ENCODE data around the gene KLHL14. TPM values are rescaled to one million over a fixed set of nuclear protein-coding genes. Genes with fewer than 3 reads are reported as not detected.

KLHL14 gene
- total and polyA plus RNA-seq, 2 of the 13 experiments (the other 11 are each of a cell fraction or from before 2014, with no cell fraction given), result 16.0 to 41.8 TPM

DNA sequence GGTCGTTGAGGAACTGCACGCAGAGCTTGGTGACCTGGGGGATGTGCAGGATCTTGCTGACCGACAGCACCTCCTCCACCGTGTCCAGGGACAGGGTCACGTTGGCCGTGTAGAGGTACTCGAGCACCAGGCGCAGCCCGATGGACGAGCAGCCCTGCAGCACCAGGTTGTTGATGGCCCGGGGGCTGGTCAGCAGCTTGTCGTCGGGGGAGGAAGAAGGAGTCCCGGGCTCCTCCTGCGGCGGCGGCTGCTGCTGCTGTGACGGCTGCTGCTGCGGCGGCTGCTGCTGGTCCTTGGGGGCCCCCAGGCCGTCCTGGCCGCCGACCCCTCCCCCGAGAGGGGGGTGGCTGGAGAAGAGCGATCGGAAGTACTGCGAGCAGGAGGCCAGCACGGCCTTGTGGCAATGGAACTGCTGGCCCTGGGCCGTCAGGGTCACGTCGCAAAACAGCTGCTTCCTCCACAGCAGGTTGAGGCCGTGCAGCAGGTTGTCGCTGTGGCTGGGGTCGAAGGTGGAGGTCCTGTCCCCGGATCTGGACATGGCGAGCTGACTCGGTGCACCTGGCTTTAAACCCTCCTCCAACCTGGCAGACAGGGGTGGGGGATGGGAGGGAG lies 2.7 kb downstream of the KLHL14 start (continued):
- TF ChIP-seq, protein P1, sequence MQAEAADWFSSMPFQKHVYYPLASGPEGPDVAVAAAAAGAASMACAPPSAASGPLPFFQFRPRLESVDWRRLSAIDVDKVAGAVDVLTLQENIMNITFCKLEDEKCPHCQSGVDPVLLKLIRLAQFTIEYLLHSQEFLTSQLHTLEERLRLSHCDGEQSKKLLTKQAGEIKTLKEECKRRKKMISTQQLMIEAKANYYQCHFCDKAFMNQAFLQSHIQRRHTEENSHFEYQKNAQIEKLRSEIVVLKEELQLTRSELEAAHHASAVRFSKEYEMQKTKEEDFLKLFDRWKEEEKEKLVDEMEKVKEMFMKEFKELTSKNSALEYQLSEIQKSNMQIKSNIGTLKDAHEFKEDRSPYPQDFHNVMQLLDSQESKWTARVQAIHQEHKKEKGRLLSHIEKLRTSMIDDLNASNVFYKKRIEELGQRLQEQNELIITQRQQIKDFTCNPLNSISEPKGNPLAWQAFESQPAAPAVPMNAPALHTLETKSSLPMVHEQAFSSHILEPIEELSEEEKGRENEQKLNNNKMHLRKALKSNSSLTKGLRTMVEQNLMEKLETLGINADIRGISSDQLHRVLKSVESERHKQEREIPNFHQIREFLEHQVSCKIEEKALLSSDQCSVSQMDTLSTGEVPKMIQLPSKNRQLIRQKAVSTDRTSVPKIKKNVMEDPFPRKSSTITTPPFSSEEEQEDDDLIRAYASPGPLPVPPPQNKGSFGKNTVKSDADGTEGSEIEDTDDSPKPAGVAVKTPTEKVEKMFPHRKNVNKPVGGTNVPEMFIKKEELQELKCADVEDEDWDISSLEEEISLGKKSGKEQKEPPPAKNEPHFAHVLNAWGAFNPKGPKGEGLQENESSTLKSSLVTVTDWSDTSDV (CRISPR knock-in tag; IDR thresholded peaks at IDR 0.05), result no peak; the same call in 1 of the 2 replicates
- TF ChIP-seq SP4 (CRISPR knock-in tag; IDR thresholded peaks at IDR 0.05), result 0 out of 2 replicates have a peak, but pooled peaks have one; percentile 8
- TF ChIP-seq MEIS2 (CRISPR knock-in tag; IDR thresholded peaks at IDR 0.05), result no peak; the same call in 1 of the 2 replicates
- TF ChIP-seq HHEX (CRISPR knock-in tag; IDR thresholded peaks at IDR 0.05), result no peak; the same call in 1 of the 2 replicates
- peak; percentile 15 for TF ChIP-seq MED8 (CRISPR knock-in tag; IDR thresholded peaks at IDR 0.05; ENCODE audit: insufficient replicate concordance)
- TF ChIP-seq ZNF782 (CRISPR knock-in tag; IDR thresholded peaks at IDR 0.05; ENCODE audit: borderline replicate concordance), result no peak
- TF ChIP-seq MATR3 (CRISPR knock-in tag; IDR thresholded peaks at IDR 0.05), result no peak
- TF ChIP-seq MBD4 (IDR thresholded peaks at IDR 0.05; ENCODE audit: borderline replicate concordance, low read length), result no peak
- TF ChIP-seq ELF3 (CRISPR knock-in tag; IDR thresholded peaks at IDR 0.05), result no peak
- TF ChIP-seq NFYC (CRISPR knock-in tag; IDR thresholded peaks at IDR 0.05), result no peak
- TF ChIP-seq, protein P2, sequence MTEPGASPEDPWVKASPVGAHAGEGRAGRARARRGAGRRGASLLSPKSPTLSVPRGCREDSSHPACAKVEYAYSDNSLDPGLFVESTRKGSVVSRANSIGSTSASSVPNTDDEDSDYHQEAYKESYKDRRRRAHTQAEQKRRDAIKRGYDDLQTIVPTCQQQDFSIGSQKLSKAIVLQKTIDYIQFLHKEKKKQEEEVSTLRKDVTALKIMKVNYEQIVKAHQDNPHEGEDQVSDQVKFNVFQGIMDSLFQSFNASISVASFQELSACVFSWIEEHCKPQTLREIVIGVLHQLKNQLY (CRISPR knock-in tag; IDR thresholded peaks at IDR 0.05), result no peak
- TF ChIP-seq, protein P3, sequence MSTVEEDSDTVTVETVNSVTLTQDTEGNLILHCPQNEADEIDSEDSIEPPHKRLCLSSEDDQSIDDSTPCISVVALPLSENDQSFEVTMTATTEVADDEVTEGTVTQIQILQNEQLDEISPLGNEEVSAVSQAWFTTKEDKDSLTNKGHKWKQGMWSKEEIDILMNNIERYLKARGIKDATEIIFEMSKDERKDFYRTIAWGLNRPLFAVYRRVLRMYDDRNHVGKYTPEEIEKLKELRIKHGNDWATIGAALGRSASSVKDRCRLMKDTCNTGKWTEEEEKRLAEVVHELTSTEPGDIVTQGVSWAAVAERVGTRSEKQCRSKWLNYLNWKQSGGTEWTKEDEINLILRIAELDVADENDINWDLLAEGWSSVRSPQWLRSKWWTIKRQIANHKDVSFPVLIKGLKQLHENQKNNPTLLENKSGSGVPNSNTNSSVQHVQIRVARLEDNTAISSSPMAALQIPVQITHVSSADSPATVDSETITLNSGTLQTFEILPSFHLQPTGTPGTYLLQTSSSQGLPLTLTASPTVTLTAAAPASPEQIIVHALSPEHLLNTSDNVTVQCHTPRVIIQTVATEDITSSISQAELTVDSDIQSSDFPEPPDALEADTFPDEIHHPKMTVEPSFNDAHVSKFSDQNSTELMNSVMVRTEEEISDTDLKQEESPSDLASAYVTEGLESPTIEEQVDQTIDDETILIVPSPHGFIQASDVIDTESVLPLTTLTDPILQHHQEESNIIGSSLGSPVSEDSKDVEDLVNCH (CRISPR knock-in tag; IDR thresholded peaks at IDR 0.05), result no peak
- TF ChIP-seq ZNF460 (CRISPR knock-in tag; IDR thresholded peaks at IDR 0.05; ENCODE audit: borderline replicate concordance), result no peak
- no peak for TF ChIP-seq NFE2 (CRISPR knock-in tag; IDR thresholded peaks at IDR 0.05)
- no peak for TF ChIP-seq KDM1A (CRISPR knock-in tag; IDR thresholded peaks at IDR 0.05)
- TF ChIP-seq ZBTB7A (CRISPR knock-in tag; IDR thresholded peaks at IDR 0.05), result no peak
- TF ChIP-seq NFIC (IDR thresholded peaks at IDR 0.05; ENCODE audit: low read length), result no peak
- peak; percentile 39; the same call in 1 of the 2 replicates for TF ChIP-seq TAF1 (CRISPR knock-in tag; IDR thresholded peaks at IDR 0.05)
- TF ChIP-seq, protein P4, sequence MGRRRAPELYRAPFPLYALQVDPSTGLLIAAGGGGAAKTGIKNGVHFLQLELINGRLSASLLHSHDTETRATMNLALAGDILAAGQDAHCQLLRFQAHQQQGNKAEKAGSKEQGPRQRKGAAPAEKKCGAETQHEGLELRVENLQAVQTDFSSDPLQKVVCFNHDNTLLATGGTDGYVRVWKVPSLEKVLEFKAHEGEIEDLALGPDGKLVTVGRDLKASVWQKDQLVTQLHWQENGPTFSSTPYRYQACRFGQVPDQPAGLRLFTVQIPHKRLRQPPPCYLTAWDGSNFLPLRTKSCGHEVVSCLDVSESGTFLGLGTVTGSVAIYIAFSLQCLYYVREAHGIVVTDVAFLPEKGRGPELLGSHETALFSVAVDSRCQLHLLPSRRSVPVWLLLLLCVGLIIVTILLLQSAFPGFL (CRISPR knock-in tag; IDR thresholded peaks at IDR 0.05), result no peak
- TF ChIP-seq, protein P5, sequence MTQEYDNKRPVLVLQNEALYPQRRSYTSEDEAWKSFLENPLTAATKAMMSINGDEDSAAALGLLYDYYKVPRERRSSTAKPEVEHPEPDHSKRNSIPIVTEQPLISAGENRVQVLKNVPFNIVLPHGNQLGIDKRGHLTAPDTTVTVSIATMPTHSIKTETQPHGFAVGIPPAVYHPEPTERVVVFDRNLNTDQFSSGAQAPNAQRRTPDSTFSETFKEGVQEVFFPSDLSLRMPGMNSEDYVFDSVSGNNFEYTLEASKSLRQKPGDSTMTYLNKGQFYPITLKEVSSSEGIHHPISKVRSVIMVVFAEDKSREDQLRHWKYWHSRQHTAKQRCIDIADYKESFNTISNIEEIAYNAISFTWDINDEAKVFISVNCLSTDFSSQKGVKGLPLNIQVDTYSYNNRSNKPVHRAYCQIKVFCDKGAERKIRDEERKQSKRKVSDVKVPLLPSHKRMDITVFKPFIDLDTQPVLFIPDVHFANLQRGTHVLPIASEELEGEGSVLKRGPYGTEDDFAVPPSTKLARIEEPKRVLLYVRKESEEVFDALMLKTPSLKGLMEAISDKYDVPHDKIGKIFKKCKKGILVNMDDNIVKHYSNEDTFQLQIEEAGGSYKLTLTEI (CRISPR knock-in tag; conservative IDR thresholded peaks at IDR 0.05), result no peak
- TF ChIP-seq, protein P6, sequence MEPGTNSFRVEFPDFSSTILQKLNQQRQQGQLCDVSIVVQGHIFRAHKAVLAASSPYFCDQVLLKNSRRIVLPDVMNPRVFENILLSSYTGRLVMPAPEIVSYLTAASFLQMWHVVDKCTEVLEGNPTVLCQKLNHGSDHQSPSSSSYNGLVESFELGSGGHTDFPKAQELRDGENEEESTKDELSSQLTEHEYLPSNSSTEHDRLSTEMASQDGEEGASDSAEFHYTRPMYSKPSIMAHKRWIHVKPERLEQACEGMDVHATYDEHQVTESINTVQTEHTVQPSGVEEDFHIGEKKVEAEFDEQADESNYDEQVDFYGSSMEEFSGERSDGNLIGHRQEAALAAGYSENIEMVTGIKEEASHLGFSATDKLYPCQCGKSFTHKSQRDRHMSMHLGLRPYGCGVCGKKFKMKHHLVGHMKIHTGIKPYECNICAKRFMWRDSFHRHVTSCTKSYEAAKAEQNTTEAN (CRISPR knock-in tag; conservative IDR thresholded peaks at IDR 0.05), result 0 out of 2 replicates have a peak, but pooled peaks have one; percentile 12

All from HepG2 (cell line).